DMS79 treated with DMSO at 0.1 percent for 48 hours (cell line): Measurements from ENCODE around the gene CTSW.

Source experiments
- DNase-seq: peaks from one replicate; lab custom pipeline; 2025; lab: John Stamatoyannopoulos, UW

Gene CTSW

GRCh38 chr11:65903068-65903481, 23.4 kb downstream of the CTSW start:
- no peak for DNase-seq

- no peak for DNase-seq
These were observed 24.1 kb downstream of the CTSW start for GRCh38 chr11:65903715-65904114.

GRCh38 chr11:65906602-65907001, 27.0 kb downstream of the CTSW start:
- no peak for DNase-seq

- DNase-seq = no peak
These were observed 28.2 kb downstream of the CTSW start for GRCh38 chr11:65907878-65908277.

GRCh38 chr11:65911682-65912568, 32.3 kb downstream of the CTSW start:
- DNase-seq = peak; percentile 10

- no peak for DNase-seq
These were observed 33.2 kb downstream of the CTSW start for GRCh38 chr11:65912845-65913244.

GRCh38 chr11:65915101-65915820, 35.6 kb downstream of the CTSW start:
- no peak for DNase-seq

GRCh38 chr11:65915821-65916251, 36.2 kb downstream of the CTSW start:
- no peak for DNase-seq

GRCh38 chr11:65916391-65916790, 36.8 kb downstream of the CTSW start:
- DNase-seq = no peak

GRCh38 chr11:65917077-65917433, 37.4 kb downstream of the CTSW start:
- no peak for DNase-seq

- DNase-seq = no peak
These were observed 38.0 kb downstream of the CTSW start for GRCh38 chr11:65917434-65918210.

GRCh38 chr11:65918211-65919140, 38.8 kb downstream of the CTSW start, which contains the start of gene C11orf68:
Gene C11orf68 (minus strand): TSS chr11:65919062. CDS start chr11:65919031, 31 bp downstream.
- peak; percentile 6 for DNase-seq

GRCh38 chr11:65919141-65919572, 39.5 kb downstream of the CTSW start, which contains the start of gene DRAP1:
Gene DRAP1 (plus strand): TSS chr11:65919426. CDS start chr11:65919502, 76 bp downstream.
- peak; percentile 93 for DNase-seq

GRCh38 chr11:65919573-65920371, 40.1 kb downstream of the CTSW start:
- DNase-seq = peak; percentile 18

GRCh38 chr11:65920372-65920802, 40.8 kb downstream of the CTSW start:
- DNase-seq = no peak

- DNase-seq = no peak
These were observed 41.5 kb downstream of the CTSW start for GRCh38 chr11:65921033-65921555.

- DNase-seq = no peak
These were observed 42.2 kb downstream of the CTSW start for GRCh38 chr11:65921876-65922275.

- DNase-seq = no peak
These were observed 42.9 kb downstream of the CTSW start for GRCh38 chr11:65922565-65922964.

- no peak for DNase-seq
These were observed 45.8 kb downstream of the CTSW start for GRCh38 chr11:65925397-65925796.

GRCh38 chr11:65927904-65928397, 48.3 kb downstream of the CTSW start:
- no peak for DNase-seq
